WTC11 (cell line): ENCODE data around the gene TOR4A. TPM values are rescaled to one million over a fixed set of nuclear protein-coding genes. Genes with fewer than 3 reads are reported as not detected.

ENCODE experiments used
- AR ChIP-seq: fragments of 250-450 bp; sonication (Bioruptor Pico); IDR thresholded peaks from 2 replicates; pipeline ENCODE4 v1.9.0; 2021; ENCODE audit warnings: mild to moderate bottlenecking
- ERG ChIP-seq: fragments of 250-450 bp; sonication (Bioruptor Pico); IDR thresholded peaks from 2 replicates; pipeline ENCODE4 v1.8.0; 2021; ENCODE audit warnings: mild to moderate bottlenecking
- FOXK1 ChIP-seq: sonication (generic); formaldehyde crosslinking; IDR thresholded peaks from 2 replicates; pipeline ENCODE4 v1.8.0; 2022; ENCODE audit warnings: mild to moderate bottlenecking, moderate library complexity, missing genetic modification reagents
- GABPB1 ChIP-seq: sonication (generic); formaldehyde crosslinking; IDR thresholded peaks from 2 replicates; pipeline ENCODE4 v1.8.1; 2023; ENCODE audit warnings: mild to moderate bottlenecking, missing genetic modification reagents
- GTF2I ChIP-seq: fragments of 250-450 bp; sonication (Bioruptor Pico); conservative IDR thresholded peaks from 2 replicates; pipeline ENCODE4 v1.4.0; 2021; ENCODE audit warnings: mild to moderate bottlenecking
- JAZF1 ChIP-seq: fragments of 250-450 bp; sonication (Bioruptor Pico); IDR thresholded peaks from 2 replicates; pipeline ENCODE4 v1.9.0; 2021; ENCODE audit warnings: moderate library complexity, mild to moderate bottlenecking, inconsistent platforms
- MXD4 ChIP-seq: fragments of 250-450 bp; sonication (Bioruptor Pico); IDR thresholded peaks from 2 replicates; pipeline ENCODE4 v1.8.0; 2021; ENCODE audit warnings: mild to moderate bottlenecking, moderate library complexity, borderline replicate concordance
- NFATC4 ChIP-seq: fragments of 250-450 bp; sonication (Bioruptor Pico); IDR thresholded peaks from 2 replicates; pipeline ENCODE4 v1.9.0; 2021; ENCODE audit warnings: mild to moderate bottlenecking
- NFE2L1 ChIP-seq: sonication (generic); formaldehyde crosslinking; IDR thresholded peaks from 2 replicates; pipeline ENCODE4 v1.8.1; 2023; ENCODE audit warnings: missing genetic modification reagents
- SMAD3 ChIP-seq: sonication (generic); formaldehyde crosslinking; IDR thresholded peaks from 2 replicates; pipeline ENCODE4 v1.8.0; 2022; ENCODE audit warnings: missing genetic modification reagents, mild to moderate bottlenecking, borderline replicate concordance
- SP1 ChIP-seq: sonication (generic); formaldehyde crosslinking; conservative IDR thresholded peaks from 2 replicates; pipeline ENCODE4 v1.8.1; 2022; ENCODE audit warnings: missing genetic modification reagents
- TEAD4 ChIP-seq: sonication (generic); formaldehyde crosslinking; IDR thresholded peaks from 2 replicates; pipeline ENCODE4 v1.8.0; 2022; ENCODE audit warnings: mild to moderate bottlenecking, missing genetic modification reagents
- USF2 ChIP-seq: sonication (generic); formaldehyde crosslinking; IDR thresholded peaks from 2 replicates; pipeline ENCODE4 v1.8.1; 2023; ENCODE audit warnings: mild to moderate bottlenecking, missing genetic modification reagents, moderate library complexity
- ZNF317 ChIP-seq: sonication (generic); formaldehyde crosslinking; IDR thresholded peaks from 2 replicates; pipeline ENCODE4 v1.8.1; 2023; ENCODE audit warnings: low read depth, mild to moderate bottlenecking, moderate library complexity, missing genetic modification reagents, borderline replicate concordance
- ZNF425 ChIP-seq: fragments of 250-450 bp; sonication (Bioruptor Pico); conservative IDR thresholded peaks from 2 replicates; pipeline ENCODE4 v1.9.0; 2021; ENCODE audit warnings: mild to moderate bottlenecking
- total RNA-seq: library from RNA; stranded (reverse); gene quantifications from 3 replicates; pipeline ENCODE4 v1.2.3, GENCODE V29; 2021
- TF ChIP-seq, protein P1 (sequence below): sonication (generic); formaldehyde crosslinking; IDR thresholded peaks from 2 replicates; pipeline ENCODE4 v1.8.0; 2022; ENCODE audit warnings: mild to moderate bottlenecking, missing genetic modification reagents
- TF ChIP-seq, protein P2 (sequence below): sonication (generic); formaldehyde crosslinking; IDR thresholded peaks from 2 replicates; pipeline ENCODE4 v1.8.0; 2022; ENCODE audit warnings: missing genetic modification reagents
- TF ChIP-seq, protein P3 (sequence below): sonication (generic); formaldehyde crosslinking; IDR thresholded peaks from 2 replicates; pipeline ENCODE4 v1.8.1; 2022; ENCODE audit warnings: low read depth, missing genetic modification reagents, borderline replicate concordance

The TOR4A gene
- total RNA-seq, 1 experiment from 2014 or later = 7.3 TPM

- TF ChIP-seq, protein P1, sequence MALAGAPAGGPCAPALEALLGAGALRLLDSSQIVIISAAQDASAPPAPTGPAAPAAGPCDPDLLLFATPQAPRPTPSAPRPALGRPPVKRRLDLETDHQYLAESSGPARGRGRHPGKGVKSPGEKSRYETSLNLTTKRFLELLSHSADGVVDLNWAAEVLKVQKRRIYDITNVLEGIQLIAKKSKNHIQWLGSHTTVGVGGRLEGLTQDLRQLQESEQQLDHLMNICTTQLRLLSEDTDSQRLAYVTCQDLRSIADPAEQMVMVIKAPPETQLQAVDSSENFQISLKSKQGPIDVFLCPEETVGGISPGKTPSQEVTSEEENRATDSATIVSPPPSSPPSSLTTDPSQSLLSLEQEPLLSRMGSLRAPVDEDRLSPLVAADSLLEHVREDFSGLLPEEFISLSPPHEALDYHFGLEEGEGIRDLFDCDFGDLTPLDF (CRISPR knock-in tag) = no peak
- no peak for TF ChIP-seq ZNF425
- TF ChIP-seq SP1 (CRISPR knock-in tag) = peak; percentile 35; the same call in 1 of the 2 replicates
- TF ChIP-seq GTF2I (CRISPR knock-in tag) = peak; percentile 98
- TF ChIP-seq SMAD3 (CRISPR knock-in tag) = no peak
- TF ChIP-seq NFE2L1 (CRISPR knock-in tag) = no peak
- TF ChIP-seq TEAD4 (CRISPR knock-in tag) = no peak
- 0 out of 2 replicates have a peak, but pooled peaks have one; percentile 49 for TF ChIP-seq AR
- no peak for TF ChIP-seq GABPB1 (CRISPR knock-in tag)
- 0 out of 2 replicates have a peak, but pooled peaks have one; percentile 21 for TF ChIP-seq ERG (CRISPR knock-in tag)
- TF ChIP-seq ZNF317 = no peak
- TF ChIP-seq, protein P2, sequence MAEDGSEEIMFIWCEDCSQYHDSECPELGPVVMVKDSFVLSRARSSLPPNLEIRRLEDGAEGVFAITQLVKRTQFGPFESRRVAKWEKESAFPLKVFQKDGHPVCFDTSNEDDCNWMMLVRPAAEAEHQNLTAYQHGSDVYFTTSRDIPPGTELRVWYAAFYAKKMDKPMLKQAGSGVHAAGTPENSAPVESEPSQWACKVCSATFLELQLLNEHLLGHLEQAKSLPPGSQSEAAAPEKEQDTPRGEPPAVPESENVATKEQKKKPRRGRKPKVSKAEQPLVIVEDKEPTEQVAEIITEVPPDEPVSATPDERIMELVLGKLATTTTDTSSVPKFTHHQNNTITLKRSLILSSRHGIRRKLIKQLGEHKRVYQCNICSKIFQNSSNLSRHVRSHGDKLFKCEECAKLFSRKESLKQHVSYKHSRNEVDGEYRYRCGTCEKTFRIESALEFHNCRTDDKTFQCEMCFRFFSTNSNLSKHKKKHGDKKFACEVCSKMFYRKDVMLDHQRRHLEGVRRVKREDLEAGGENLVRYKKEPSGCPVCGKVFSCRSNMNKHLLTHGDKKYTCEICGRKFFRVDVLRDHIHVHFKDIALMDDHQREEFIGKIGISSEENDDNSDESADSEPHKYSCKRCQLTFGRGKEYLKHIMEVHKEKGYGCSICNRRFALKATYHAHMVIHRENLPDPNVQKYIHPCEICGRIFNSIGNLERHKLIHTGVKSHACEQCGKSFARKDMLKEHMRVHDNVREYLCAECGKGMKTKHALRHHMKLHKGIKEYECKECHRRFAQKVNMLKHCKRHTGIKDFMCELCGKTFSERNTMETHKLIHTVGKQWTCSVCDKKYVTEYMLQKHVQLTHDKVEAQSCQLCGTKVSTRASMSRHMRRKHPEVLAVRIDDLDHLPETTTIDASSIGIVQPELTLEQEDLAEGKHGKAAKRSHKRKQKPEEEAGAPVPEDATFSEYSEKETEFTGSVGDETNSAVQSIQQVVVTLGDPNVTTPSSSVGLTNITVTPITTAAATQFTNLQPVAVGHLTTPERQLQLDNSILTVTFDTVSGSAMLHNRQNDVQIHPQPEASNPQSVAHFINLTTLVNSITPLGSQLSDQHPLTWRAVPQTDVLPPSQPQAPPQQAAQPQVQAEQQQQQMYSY = no peak
- peak; percentile 87 for TF ChIP-seq USF2 (CRISPR knock-in tag)
- TF ChIP-seq NFATC4 (CRISPR knock-in tag) = no peak
- TF ChIP-seq MXD4 (CRISPR knock-in tag) = peak; percentile 24; the same call in 1 of the 2 replicates
- no peak for TF ChIP-seq FOXK1
- TF ChIP-seq, protein P3, sequence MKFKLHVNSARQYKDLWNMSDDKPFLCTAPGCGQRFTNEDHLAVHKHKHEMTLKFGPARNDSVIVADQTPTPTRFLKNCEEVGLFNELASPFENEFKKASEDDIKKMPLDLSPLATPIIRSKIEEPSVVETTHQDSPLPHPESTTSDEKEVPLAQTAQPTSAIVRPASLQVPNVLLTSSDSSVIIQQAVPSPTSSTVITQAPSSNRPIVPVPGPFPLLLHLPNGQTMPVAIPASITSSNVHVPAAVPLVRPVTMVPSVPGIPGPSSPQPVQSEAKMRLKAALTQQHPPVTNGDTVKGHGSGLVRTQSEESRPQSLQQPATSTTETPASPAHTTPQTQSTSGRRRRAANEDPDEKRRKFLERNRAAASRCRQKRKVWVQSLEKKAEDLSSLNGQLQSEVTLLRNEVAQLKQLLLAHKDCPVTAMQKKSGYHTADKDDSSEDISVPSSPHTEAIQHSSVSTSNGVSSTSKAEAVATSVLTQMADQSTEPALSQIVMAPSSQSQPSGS = no peak
- no peak for TF ChIP-seq JAZF1 (CRISPR knock-in tag)
These were observed 16.7 kb downstream of the TOR4A start (continued) for GRCh38 chr9:137294091-137294680.
